Large intestine (tissue), 3 donors: ENCODE results near the gene PDP2. TPM values are rescaled to one million over a fixed set of nuclear protein-coding genes. Genes with fewer than 3 reads are reported as not detected.
"Not testable (repeated sequence)": the region's sequence is repeated elsewhere in the genome, so short reads cannot be mapped to it uniquely, and the experiment has no call there.

Source experiments
- DNase-seq, 2 donors: peaks; one replicate each; pipeline versions ENCODE4 v3.0.0 to v3.0.0-alpha.2; 2013
- H3K27ac ChIP-seq: one replicate; pipeline ENCODE4 v1.5.1; 2013; ENCODE audit warnings: low read length
- H3K27me3 ChIP-seq: 2 replicates; pipeline ENCODE4 v1.6.1; 2013; ENCODE audit warnings: low read length; ENCODE audit not compliant: control insufficient read depth, insufficient read depth
- H3K36me3 ChIP-seq: 2 replicates; pipeline ENCODE4 v1.6.1; 2013; ENCODE audit warnings: low read length; ENCODE audit not compliant: control insufficient read depth, insufficient read depth
- H3K4me1 ChIP-seq: one replicate; pipeline ENCODE4 v1.6.1; 2013; ENCODE audit warnings: low read length; ENCODE audit not compliant: control insufficient read depth, insufficient read depth
- H3K4me3 ChIP-seq: one replicate; pipeline ENCODE4 v1.5.1; 2013; ENCODE audit warnings: low read length
- H3K9me3 ChIP-seq: one replicate; pipeline ENCODE4 v1.6.1; 2013; ENCODE audit warnings: mild to moderate bottlenecking, low read depth, low read length, moderate library complexity; ENCODE audit not compliant: control insufficient read depth
- WGBS: methylation state at CpG from one replicate; pipeline ENCODE4 v1.1.5; 2013; ENCODE audit warnings: low lambda C conversion rate; ENCODE audit not compliant: insufficient coverage; 5-methylcytosine and 5-hydroxymethylcytosine counted together
- polyA plus RNA-seq: library from polyadenylated mRNA; unstranded; fragments of 120-200 nt; gene quantifications from one replicate; pipeline ENCODE4 v1.2.1, GENCODE V29; 2013

PDP2 gene
- polyA plus RNA-seq, 1 donor: 9.6 TPM

DNA sequence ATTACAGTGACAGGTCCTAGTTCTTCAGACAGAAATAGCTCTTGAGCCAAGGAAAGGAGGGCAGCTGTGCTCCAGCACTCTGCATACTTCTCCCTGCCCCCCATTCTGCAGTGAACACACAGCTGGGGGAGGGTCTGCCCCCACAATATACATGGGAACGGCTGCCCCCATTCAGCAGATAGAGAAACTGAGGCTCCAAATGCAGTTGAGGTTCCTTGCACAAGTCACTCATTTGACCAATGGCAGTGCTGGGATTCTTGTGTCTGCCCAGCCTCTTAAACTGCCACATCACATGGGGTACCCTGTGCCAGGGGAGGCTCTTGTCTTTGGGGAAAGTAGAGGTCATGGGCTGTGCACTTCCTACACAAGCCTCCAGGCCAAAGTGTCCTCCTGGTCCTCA is 10.9 kb upstream of the PDP2 start:
- Histone ChIP-seq H3K4me3 (no peak overlapping the region), H3K9me3 (no peaks in the 10 kb centered on the region), H3K27me3 (no peaks in the 10 kb centered on the region), H3K4me1 (peaks cover 19% of the 10 kb centered on the region), H3K27ac (no peak overlapping the region), H3K36me3 (no peaks in the 10 kb centered on the region)
- WGBS: no CpG with 5 or more reads among the region's 1 CpG
- no peak for DNase-seq

- peak overlapping the region; percentile 83 for H3K27ac ChIP-seq
- not testable (repeated sequence) for H3K36me3 ChIP-seq, H3K4me3 ChIP-seq, DNase-seq, H3K27me3 ChIP-seq, H3K9me3 ChIP-seq
- no CpG with 5 or more reads among the region's 2 CpGs for WGBS
- H3K4me1 ChIP-seq: peaks cover 19% of the 10 kb centered on the region
Measured at GRCh38 chr16:66871363-66871762, 9.0 kb upstream of the PDP2 start.

DNA sequence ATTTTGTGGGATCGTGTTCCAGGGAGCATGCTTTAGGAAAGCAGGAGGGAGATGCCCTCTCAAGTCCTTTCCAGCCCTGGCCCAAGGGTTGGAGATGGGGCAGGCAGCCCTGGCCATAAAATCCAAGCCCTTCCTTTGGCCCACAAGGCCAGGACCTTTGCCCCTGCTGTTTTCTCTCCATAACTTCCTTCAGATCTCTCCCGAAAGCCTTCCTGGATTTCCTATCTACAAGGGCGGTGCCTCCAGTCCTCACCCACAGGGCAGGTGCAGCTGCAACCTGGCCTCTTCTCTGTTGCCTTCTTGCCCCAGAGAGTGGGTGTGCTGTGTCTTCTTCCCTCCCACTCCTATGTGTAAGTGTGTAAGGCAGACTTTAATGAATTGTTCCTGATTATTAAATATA is 8.5 kb upstream of the PDP2 start:
- Histone ChIP-seq H3K27me3 (no peaks in the 10 kb centered on the region), H3K4me1 (peaks cover 19% of the 10 kb centered on the region), H3K9me3 (no peaks in the 10 kb centered on the region), H3K4me3 (no peak overlapping the region), H3K36me3 (no peaks in the 10 kb centered on the region), H3K27ac (peak overlapping the region; percentile 83)
- peak; percentile 71 to 88 for DNase-seq
- no CpG with 5 or more reads among the region's 3 CpGs for WGBS

DNA sequence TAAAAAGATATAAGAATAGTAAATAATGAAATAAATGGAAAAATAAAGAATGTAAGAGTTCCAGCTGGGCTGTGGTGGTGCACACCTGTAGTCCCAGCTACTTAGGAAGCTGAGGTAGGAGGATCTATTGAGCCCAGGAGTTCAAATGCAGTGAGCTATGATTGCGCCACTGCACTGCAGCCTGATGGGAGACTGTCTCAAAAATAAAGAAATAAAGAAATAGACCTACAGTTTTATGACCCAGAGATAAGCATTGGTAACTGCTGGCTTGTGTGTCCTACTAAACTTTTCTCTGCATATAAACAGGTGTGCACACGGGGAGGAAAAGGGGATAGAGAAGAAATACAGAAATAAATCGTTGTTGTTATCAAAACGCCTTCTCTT is 7.8 kb upstream of the PDP2 start:
- Histone ChIP-seq H3K27ac (peak overlapping the region; percentile 83), H3K27me3 (no peaks in the 10 kb centered on the region), H3K36me3 (no peaks in the 10 kb centered on the region), H3K9me3 (no peaks in the 10 kb centered on the region), H3K4me1 (peaks cover 19% of the 10 kb centered on the region), H3K4me3 (peak overlapping the region; percentile 33)
- WGBS: 18% methylated on average over 2 of the region's 4 CpGs
- peak in 1 of 2 donors; percentile 76 for DNase-seq

DNA sequence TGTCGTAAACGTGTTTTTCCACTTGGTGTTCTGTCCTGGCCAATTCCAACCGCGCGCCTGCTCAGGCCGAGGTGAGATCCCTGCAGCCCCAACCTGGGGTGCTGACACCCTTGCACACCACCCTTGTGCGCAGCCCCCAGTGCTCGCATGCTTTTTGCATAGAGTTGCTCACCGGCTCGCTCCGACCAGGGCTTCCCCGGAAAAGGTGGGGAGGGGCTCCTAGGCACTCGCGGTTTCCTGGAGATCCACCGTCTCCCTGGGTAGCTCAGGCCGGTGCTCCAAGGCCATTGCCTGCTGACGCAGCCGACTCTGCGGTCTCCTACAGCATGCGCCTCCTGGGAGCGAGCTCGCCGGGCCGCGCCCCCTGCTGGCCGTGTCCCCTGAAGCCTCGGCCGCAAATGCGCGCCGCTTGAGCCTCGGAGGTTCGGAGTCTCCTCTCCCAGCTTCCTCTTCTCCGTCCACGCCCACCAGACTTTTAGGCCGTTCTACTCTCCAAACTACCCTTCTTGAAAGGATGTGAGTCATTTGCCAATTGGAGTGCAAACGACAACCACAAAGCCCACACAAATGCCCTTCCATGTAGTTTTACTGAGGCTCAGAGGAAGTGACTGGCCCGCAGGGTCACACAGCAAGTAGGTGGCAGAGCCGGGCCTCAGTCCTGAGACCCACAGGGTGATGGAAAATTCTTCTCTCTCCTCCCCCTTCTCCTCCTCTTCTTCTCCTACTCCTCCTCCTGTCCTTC is 7.2 kb upstream of the PDP2 start:
- Histone ChIP-seq H3K4me1 (peaks cover 19% of the 10 kb centered on the region), H3K9me3 (no peaks in the 10 kb centered on the region), H3K36me3 (no peaks in the 10 kb centered on the region), H3K27ac (peak overlapping the region; percentile 83), H3K27me3 (no peaks in the 10 kb centered on the region), H3K4me3 (peak overlapping the region; percentile 33)
- no CpG with 5 or more reads among the region's 39 CpGs for WGBS
- peak; percentile 88 to 92 for DNase-seq

- H3K27ac ChIP-seq: no peak overlapping the region
- no peak for DNase-seq
- H3K27me3 ChIP-seq: no peaks in the 10 kb centered on the region
- H3K9me3 ChIP-seq: no peaks in the 10 kb centered on the region
- H3K36me3 ChIP-seq: no peaks in the 10 kb centered on the region
- H3K4me3 ChIP-seq: no peak overlapping the region
- H3K4me1 ChIP-seq: peaks cover 19% of the 10 kb centered on the region
Measured at GRCh38 chr16:66873685-66874055, 6.6 kb upstream of the PDP2 start.

- Histone ChIP-seq H3K4me1 (peaks cover 19% of the 10 kb centered on the region), H3K27ac (no peak overlapping the region), H3K27me3 (no peaks in the 10 kb centered on the region), H3K36me3 (no peaks in the 10 kb centered on the region), H3K9me3 (no peaks in the 10 kb centered on the region), H3K4me3 (no peak overlapping the region)
- DNase-seq: no peak
- no CpG with 5 or more reads among the region's 1 CpG for WGBS
Measured at GRCh38 chr16:66874079-66874775, 6.1 kb upstream of the PDP2 start.

GRCh38 chr16:66878067-66878466 is 2.2 kb upstream of the PDP2 start:
- no peaks in the 10 kb centered on the region for H3K27me3 ChIP-seq
- no peaks in the 10 kb centered on the region for H3K36me3 ChIP-seq
- WGBS: no CpG with 5 or more reads among the region's 5 CpGs
- peaks cover 8% of the 10 kb centered on the region for H3K4me1 ChIP-seq
- no peak for DNase-seq
- no peak overlapping the region for H3K4me3 ChIP-seq
- H3K9me3 ChIP-seq: peaks cover 5% of the 10 kb centered on the region
- H3K27ac ChIP-seq: no peak overlapping the region

DNA sequence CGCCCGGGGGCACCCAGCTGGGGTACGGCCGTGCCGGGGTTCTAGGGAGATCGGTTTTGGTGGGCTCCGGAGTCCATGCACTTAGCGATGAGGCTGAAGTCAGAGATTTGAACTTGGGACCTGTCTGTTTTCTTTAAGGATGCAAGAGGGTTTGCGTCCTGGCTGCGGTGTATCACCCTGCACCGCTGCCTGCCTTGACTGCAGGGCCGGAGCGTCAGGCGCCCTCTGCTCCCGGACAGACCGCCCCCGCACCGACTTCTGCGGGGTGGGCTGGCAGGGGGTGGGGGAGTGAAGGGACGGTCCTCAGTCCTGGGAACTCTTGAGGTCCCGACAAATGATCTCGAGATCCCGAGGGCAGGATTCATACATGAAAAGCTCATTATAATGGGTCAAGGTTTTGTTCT is 701 bp downstream of the PDP2 start:
- H3K4me3 ChIP-seq: peak overlapping the region; percentile 91
- H3K27ac ChIP-seq: no peak overlapping the region
- H3K4me1 ChIP-seq: peaks cover 5% of the 10 kb centered on the region
- H3K9me3 ChIP-seq: peaks cover 5% of the 10 kb centered on the region
- H3K27me3 ChIP-seq: no peaks in the 10 kb centered on the region
- no CpG with 5 or more reads among the region's 23 CpGs for WGBS
- peaks cover 19% of the 10 kb centered on the region for H3K36me3 ChIP-seq
- DNase-seq: no peak

- WGBS: no CpG with 5 or more reads among the region's 2 CpGs
Measured at GRCh38 chr16:66881560-66881959, 1.2 kb downstream of the PDP2 start.

More at GRCh38 chr16:66881560-66881959, 1.2 kb downstream of the PDP2 start:
- peaks cover 20% of the 10 kb centered on the region for H3K36me3 ChIP-seq
- no peak overlapping the region for H3K27ac ChIP-seq
- DNase-seq: no peak
- no peaks in the 10 kb centered on the region for H3K27me3 ChIP-seq
- peak overlapping the region; percentile 91 for H3K4me3 ChIP-seq
- peaks cover 5% of the 10 kb centered on the region for H3K4me1 ChIP-seq
- H3K9me3 ChIP-seq: peaks cover 5% of the 10 kb centered on the region
